H1 (cell line): ENCODE measurements around the gene KCTD16. TPM values are rescaled to one million over a fixed set of nuclear protein-coding genes. Genes with fewer than 3 reads are reported as not detected.

Source experiments
- CHD7 ChIP-seq: fragments of 300-600 bp; sonication (generic); IDR thresholded peaks from 2 replicates; pipeline ENCODE4 v1.7.1; 2012; ENCODE audit warnings: low read length, moderate library complexity, mild to moderate bottlenecking, inconsistent platforms; ENCODE audit not compliant: insufficient replicate concordance
- CTCF ChIP-seq, 3 experiments: IDR thresholded peaks; 1 replicate in 2 of 3; 2 replicates in 1 of 3; pipeline versions ENCODE4 v1.5.1 to v1.6.1; 2011; ENCODE audit warnings: low read length in 3 of 3, mild to moderate bottlenecking in 3 of 3, inconsistent platforms in 2 of 3, low read depth in 1 of 3, moderate library complexity in 1 of 3; ENCODE audit not compliant: insufficient read depth in 1 of 3; ENCODE audit errors: control extremely low read depth in 1 of 3
- GTF2F1 ChIP-seq: IDR thresholded peaks from 2 replicates; pipeline ENCODE4 v1.6.1; 2012; ENCODE audit warnings: low read depth, low read length, improper control_type of control experiment, borderline replicate concordance
- SIRT6 ChIP-seq: IDR thresholded peaks from one replicate; pipeline ENCODE4 v1.7.1; 2012; ENCODE audit warnings: low read length, inconsistent platforms
- polyA plus RNA-seq, 7 experiments: library from polyadenylated mRNA; depleted of rRNA in 3 of 7; stranded (reverse) in 5 of 7; unstranded in 2 of 7; fragments of >200 nt in 5 of 7; fragments of 200-250 nt in 2 of 7; gene quantifications; 1 replicate in 5 of 7; 2 replicates in 1 of 7; 4 replicates in 1 of 7; pipeline versions ENCODE4 v1.2.1 to v1.2.3, GENCODE V29; 2011 to 2013; ENCODE audit warnings: missing spikeins in 2 of 7, mixed read lengths in 2 of 7
- total RNA-seq: library from RNA; stranded (reverse); fragmentation: NEBNext Ultra II Directional; extraction: Animal tissue kit (Norgen Biotek cat#: 25700); gene quantifications from 2 replicates; pipeline ENCODE4 v1.2.1, GENCODE V29; 2021

The KCTD16 gene
- total and polyA plus RNA-seq, 2 of the 8 experiments (the other 6 are each of a cell fraction or from before 2014, with no cell fraction given): 0.03 to 0.24 TPM

- TF ChIP-seq CTCF (IDR thresholded peaks at IDR 0.05; ENCODE audit: control extremely low read depth in 1 of 3, insufficient read depth in 1 of 3, low read depth in 1 of 3, low read length in 3 of 3) (no peak), SIRT6 (no peak), GTF2F1 (no peak), CHD7 (no peak)
These were observed 31.4 kb downstream of the KCTD16 start (continued) for GRCh38 chr5:144202072-144202471.
